ENCODE results near the gene NCDN. TPM values are rescaled to one million over a fixed set of nuclear protein-coding genes. Genes with fewer than 3 reads are reported as not detected.

The NCDN gene
- polyA plus RNA-seq, 1 donor (not counting 4 experiments of a cell fraction or from before 2014, with no cell fraction given) = 10.5 TPM

- dilution Hi-C loops (cut with MboI; ENCODE audit: extremely low pct_ligation_motif_present, low sequenced_read_pairs) = no loop called here
These were observed 11.0 kb upstream of the NCDN start for GRCh38 chr1:35546614-35547013.

GRCh38 chr1:35553851-35554250 is 3.7 kb upstream of the NCDN start:
- TF ChIP-seq EZH2 (IDR thresholded peaks at IDR 0.05; ENCODE audit: low read length) = no peak
- TF ChIP-seq, protein P1, sequence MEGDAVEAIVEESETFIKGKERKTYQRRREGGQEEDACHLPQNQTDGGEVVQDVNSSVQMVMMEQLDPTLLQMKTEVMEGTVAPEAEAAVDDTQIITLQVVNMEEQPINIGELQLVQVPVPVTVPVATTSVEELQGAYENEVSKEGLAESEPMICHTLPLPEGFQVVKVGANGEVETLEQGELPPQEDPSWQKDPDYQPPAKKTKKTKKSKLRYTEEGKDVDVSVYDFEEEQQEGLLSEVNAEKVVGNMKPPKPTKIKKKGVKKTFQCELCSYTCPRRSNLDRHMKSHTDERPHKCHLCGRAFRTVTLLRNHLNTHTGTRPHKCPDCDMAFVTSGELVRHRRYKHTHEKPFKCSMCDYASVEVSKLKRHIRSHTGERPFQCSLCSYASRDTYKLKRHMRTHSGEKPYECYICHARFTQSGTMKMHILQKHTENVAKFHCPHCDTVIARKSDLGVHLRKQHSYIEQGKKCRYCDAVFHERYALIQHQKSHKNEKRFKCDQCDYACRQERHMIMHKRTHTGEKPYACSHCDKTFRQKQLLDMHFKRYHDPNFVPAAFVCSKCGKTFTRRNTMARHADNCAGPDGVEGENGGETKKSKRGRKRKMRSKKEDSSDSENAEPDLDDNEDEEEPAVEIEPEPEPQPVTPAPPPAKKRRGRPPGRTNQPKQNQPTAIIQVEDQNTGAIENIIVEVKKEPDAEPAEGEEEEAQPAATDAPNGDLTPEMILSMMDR (optimal IDR thresholded peaks at IDR 0.05 in 1 of 3, IDR thresholded peaks at IDR 0.05 in 1 of 3, conservative IDR thresholded peaks at IDR 0.05 in 1 of 3; ENCODE audit: extremely low read depth in 1 of 3, insufficient read depth in 2 of 3, low read length in 3 of 3) = no peak
- H3K9ac ChIP-seq (ENCODE audit: control insufficient read depth, extremely low read depth, insufficient read depth, low read length) = no peak overlapping the region
- H3K4me2 ChIP-seq (ENCODE audit: control insufficient read depth, extremely low read depth, insufficient read depth, low read depth, low read length) = no peak overlapping the region
- H3K27me3 ChIP-seq (ENCODE audit: control insufficient read depth, extremely low read depth, insufficient read depth, low read length) = no peaks in the 10 kb centered on the region
- no peak overlapping the region for H2AFZ ChIP-seq (ENCODE audit: control insufficient read depth, low read length)
- H3K27ac ChIP-seq (ENCODE audit: control insufficient read depth, insufficient read depth, low read length) = no peak overlapping the region
- no peak for DNase-seq (ENCODE audit: low read depth, low spot score)
- dilution Hi-C loops (cut with MboI; ENCODE audit: extremely low pct_ligation_motif_present, low sequenced_read_pairs) = no loop called here
- no peaks in the 10 kb centered on the region for H4K20me1 ChIP-seq (ENCODE audit: control insufficient read depth, extremely low read depth, insufficient read depth, low read length)
- H3K36me3 ChIP-seq (ENCODE audit: control insufficient read depth in 2 of 2, extremely low read depth in 1 of 2, insufficient read depth in 2 of 2, low read length in 2 of 2) = peaks cover 13% of the 10 kb centered on the region in 2 experiments
- no peak overlapping the region for H3K4me3 ChIP-seq (ENCODE audit: control insufficient read depth in 2 of 3, extremely low read depth in 1 of 3, insufficient read depth in 2 of 3, low read depth in 1 of 3, low read length in 3 of 3)
- peaks cover 2% of the 10 kb centered on the region for H3K9me1 ChIP-seq (ENCODE audit: control insufficient read depth, extremely low read depth, insufficient read depth, low read length)
- no peaks in the 10 kb centered on the region for H3K9me3 ChIP-seq (ENCODE audit: control insufficient read depth, low read depth, low read length)
- no peak for FAIRE-seq
- H3K4me1 ChIP-seq (ENCODE audit: control insufficient read depth, extremely low read depth, insufficient read depth, low read length) = peaks cover 35% of the 10 kb centered on the region
- peaks cover 6% of the 10 kb centered on the region for H3K79me2 ChIP-seq (ENCODE audit: control insufficient read depth, insufficient read depth, low read length)

More at GRCh38 chr1:35546614-35547013, 11.0 kb upstream of the NCDN start:
- H3K4me3 ChIP-seq (ENCODE audit: control insufficient read depth in 2 of 3, extremely low read depth in 1 of 3, insufficient read depth in 2 of 3, low read depth in 1 of 3, low read length in 3 of 3) = no peak overlapping the region
- H3K9me1 ChIP-seq (ENCODE audit: control insufficient read depth, extremely low read depth, insufficient read depth, low read length) = no peaks in the 10 kb centered on the region
- no peaks in the 10 kb centered on the region for H3K27me3 ChIP-seq (ENCODE audit: control insufficient read depth, extremely low read depth, insufficient read depth, low read length)
- H3K9me3 ChIP-seq (ENCODE audit: control insufficient read depth, low read depth, low read length) = no peaks in the 10 kb centered on the region
- no peak for TF ChIP-seq EZH2 (IDR thresholded peaks at IDR 0.05; ENCODE audit: low read length)
- TF ChIP-seq, protein P1 (optimal IDR thresholded peaks at IDR 0.05 in 1 of 3, IDR thresholded peaks at IDR 0.05 in 1 of 3, conservative IDR thresholded peaks at IDR 0.05 in 1 of 3; ENCODE audit: extremely low read depth in 1 of 3, insufficient read depth in 2 of 3, low read length in 3 of 3) = no peak
- H2AFZ ChIP-seq (ENCODE audit: control insufficient read depth, low read length) = no peak overlapping the region
- FAIRE-seq (no peak), DNase-seq (ENCODE audit: low read depth, low spot score) (no peak)
- H3K36me3 ChIP-seq (ENCODE audit: control insufficient read depth in 2 of 2, extremely low read depth in 1 of 2, insufficient read depth in 2 of 2, low read length in 2 of 2) = peaks cover 2 to 10% of the 10 kb centered on the region in 2 experiments
- H3K9ac ChIP-seq (ENCODE audit: control insufficient read depth, extremely low read depth, insufficient read depth, low read length) = no peak overlapping the region
- H3K79me2 ChIP-seq (ENCODE audit: control insufficient read depth, insufficient read depth, low read length) = peaks cover 4% of the 10 kb centered on the region
- H3K4me2 ChIP-seq (ENCODE audit: control insufficient read depth, extremely low read depth, insufficient read depth, low read depth, low read length) = no peak overlapping the region
- peaks cover 3% of the 10 kb centered on the region for H4K20me1 ChIP-seq (ENCODE audit: control insufficient read depth, extremely low read depth, insufficient read depth, low read length)
- no peaks in the 10 kb centered on the region for H3K4me1 ChIP-seq (ENCODE audit: control insufficient read depth, extremely low read depth, insufficient read depth, low read length)
- H3K27ac ChIP-seq (ENCODE audit: control insufficient read depth, insufficient read depth, low read length) = no peak overlapping the region

All from keratinocyte (primary cell).